Central memory CD4-positive, alpha-beta T cell (primary cell): ENCODE data around the gene NBDY.
A peak's percentile ranks its signal among the peaks of the same experiment; 100 is the strongest.
"Not testable (repeated sequence)": the region's sequence is repeated elsewhere in the genome, so short reads cannot be mapped to it uniquely, and the experiment has no call there.

ENCODE experiments used
- DNase-seq: peaks from one replicate; pipeline ENCODE4 v3.0.0; 2022

NBDY gene

DNA sequence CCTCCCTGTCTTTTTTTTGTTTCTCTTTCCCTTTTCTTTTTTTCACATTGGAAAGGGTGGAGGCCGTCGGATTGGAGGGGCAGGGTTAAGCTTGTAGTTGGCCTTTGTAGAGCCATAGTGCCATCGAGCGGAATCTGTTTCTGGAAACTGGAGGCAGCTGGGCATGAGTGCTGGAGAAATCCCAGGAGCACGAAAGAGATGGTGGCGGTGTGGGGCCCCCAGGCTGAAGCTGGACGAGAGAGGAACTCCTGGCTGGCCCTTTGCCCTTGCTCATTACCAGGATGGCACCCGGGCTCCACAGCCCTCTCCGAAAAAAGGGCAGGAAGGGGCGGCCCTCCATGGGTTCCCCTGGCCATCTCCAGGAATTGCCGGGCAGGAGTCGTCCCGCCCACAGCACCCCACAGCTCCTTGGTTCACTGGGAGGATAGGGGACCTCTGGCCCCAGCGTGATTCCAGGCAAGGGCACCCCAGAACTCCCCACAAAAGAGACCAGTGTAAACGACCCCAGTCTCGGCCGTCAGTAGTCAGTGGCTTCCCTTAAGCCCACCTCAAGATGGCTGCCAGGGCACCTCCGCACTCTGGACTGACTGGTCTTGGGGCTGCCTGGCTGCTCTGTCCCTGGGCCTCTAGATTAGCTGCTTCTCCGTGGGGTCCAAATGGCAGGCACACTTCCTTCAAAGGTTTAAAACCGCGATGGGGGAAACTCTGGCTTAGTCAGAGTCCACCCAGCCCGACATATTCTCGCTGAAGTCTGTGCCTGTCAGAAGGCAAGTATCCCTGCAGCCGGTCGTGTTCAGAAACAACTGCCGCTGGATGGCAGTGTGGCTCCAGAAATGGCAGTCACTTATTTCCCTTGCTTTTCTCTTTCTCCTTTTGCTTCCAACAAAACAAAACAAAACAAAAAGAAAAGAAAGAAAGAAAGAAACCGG is 74.1 kb downstream of the NBDY start:
- peak; percentile 69 for DNase-seq

DNA sequence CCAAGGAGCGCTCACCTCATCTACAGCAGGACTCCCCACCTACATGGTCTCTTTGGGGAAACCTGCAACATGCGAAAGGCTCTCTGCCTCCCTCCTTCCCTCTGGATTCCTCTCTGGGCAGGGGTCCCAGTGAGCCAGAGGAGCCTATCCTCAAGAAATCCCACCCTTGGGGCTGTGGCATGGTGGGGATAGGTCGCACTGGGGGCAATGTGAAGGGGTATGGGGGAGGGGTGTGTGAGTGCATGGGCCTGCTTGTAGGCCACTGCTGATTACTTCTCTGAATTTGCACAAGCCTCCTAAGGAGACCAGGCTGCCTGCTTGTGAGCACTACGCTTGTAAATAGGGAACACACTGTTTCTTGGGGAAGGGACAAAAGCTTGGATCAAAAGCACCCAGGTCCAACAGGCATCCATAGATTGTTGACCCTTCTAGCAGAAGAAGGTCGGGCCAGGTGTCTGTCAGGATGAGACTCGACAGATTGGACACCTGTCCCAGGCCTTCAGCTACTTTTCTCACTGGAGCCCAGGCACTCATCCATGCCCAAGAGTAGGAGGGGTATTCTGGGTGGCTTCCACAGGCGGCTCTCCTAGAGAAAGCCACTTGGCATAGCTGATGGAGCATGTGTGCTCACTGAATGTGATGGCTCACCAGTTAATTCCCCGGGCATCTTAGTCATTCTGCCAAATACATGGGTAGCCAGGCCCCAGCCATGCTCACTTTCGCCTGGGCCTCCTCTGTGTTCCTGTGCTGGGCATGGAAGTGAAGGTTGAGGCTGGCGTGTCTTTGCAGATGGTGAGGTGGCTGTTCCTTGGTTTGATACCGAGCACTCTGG is 75.0 kb downstream of the NBDY start:
- no peak for DNase-seq

DNA sequence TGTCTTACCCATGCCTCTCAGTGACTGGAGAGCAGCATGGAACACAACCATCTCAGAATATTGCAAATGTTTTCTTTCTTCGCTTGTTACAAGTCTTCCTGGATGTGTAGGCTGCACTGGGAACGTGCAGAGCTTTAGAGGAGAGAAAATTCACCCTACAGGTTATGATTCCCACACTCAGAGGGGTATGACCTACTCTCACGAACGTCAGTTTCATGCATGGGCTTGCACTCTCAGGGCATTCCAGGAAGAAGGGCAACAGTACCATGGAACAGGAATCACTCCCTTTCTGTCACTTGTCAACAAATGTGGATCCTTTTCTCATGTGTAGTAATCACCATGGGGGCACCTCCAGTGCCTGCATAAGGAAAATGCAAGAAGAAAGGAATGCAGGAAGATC is 75.8 kb downstream of the NBDY start:
- DNase-seq = no peak

DNA sequence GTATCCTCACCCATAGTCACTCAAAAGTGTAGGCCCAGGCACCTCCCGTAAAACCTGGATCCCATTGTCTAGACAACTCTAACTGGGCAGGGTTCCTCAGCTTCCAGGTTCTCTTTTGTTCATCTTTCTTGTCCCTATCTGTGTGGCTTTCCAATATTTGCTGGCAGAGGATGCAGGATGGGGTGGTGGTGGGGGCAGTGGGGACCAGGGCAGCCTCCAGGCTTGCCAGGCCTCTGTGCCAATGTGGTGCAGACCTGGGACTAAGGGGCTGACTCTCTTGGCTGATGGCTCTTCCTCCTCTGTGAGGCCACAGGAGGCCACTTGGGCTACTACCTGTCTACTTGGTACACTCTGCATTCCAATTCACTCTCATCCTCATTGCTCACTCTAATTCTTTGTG is 76.4 kb downstream of the NBDY start:
- DNase-seq = no peak

DNA sequence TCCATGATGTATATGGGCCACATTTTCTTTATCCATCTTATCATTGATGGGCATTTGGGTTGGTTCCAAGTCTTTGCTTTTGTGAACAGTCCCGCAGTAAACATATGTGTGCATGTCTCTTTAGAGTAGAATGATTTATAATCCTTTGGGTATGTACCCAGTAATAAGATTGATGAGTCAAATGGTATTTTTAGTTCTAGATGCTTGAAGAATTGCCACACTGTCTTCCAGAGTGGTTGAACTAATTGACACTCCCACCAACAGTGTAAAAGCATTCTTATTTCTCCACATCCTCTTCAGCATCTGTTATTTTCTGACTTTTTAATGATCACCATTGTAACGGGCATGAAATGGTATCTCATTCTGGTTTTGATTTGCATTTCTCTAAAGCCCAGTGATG is 77.1 kb downstream of the NBDY start:
- DNase-seq = not testable (repeated sequence)

DNA sequence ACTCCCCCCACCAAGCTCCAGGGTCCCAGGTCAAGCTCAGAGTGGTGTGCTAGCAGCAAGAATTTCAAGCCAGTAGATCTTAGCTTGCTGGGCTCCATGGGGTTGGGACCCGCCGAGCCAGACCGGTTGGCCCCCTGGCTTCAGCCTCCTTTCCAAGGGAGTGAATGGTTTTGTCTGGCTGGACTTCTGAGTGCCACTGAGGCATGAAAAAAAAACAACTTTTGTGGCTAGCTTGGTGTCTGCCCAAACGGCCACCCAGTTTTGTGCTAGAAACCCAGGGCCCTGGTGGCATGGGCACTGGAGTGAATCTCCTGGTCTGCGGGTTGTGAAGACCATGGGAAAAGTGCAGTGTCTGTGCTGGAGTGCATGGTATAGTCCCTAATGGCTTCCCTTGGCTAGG is 82.6 kb downstream of the NBDY start:
- no peak for DNase-seq

DNA sequence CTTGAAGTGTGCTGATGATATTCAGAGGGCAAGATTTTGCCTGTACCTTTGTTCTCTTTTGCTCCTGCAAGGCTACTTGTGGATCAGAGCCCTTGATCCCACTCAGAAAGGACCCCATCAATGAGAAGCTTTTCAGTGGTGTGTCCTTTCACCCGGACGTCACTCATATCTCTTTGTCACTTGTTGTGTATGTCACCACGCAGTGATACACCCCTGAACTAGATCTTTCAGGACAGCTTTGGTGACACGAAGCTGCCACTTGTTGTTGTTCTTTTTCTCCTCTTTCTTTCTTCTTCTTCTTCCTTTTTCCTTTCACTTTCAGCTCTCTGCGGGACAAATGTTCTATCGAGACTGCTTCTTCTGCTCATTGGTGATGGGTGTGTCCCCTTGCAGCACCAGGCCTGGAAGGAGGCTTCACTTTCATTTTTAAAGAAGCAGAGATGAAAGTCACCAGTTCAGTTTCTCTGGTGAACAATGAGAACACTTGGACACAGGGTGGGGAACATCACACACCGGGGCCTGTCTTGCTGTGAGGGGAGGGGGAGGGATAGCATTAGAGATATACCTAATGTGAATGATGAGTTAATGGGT is 83.6 kb downstream of the NBDY start:
- peak; percentile 68 for DNase-seq

DNA sequence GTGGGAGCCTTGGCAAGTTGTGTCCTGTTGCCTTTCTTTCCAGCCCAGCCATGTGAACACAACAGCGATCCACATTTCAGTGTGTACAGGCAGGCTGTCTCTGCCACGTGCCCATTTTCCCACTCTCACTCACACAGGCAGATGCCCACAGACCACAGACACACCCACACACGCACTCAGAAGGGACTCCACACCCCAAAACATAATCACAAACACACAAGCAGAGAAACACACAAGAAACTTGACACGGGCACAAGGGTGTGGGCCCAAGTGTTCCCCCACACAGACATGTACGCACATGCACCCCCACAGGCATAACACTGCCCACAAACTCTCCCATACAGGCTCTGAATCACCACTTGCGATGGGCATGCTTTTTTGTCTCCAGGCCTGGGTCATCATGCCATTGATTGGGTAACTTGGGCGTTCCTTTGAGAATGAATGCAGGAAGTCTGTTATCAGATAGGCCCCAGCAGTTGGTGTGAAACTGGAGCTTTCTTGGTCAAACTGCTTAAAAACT is 84.3 kb downstream of the NBDY start:
- peak; percentile 74 for DNase-seq

DNA sequence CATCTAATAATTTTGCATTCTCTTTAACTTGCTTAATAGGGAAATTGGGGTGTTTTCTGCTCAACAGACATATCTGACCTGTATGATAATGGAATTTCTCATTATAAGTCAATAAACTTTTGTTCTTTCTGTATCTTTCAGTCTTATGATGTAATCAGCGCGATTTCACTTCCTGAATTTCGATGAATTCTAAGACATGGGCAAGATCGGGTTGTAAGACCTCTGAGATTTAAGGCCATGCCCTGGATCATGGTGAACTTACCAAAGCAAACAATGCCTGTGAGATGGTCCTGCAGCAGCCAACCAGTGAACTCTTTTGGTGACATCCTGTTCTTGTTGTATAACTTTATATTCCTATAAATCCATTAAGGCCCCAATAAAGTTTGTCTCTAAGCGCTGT is 88.1 kb downstream of the NBDY start:
- DNase-seq = no peak

DNA sequence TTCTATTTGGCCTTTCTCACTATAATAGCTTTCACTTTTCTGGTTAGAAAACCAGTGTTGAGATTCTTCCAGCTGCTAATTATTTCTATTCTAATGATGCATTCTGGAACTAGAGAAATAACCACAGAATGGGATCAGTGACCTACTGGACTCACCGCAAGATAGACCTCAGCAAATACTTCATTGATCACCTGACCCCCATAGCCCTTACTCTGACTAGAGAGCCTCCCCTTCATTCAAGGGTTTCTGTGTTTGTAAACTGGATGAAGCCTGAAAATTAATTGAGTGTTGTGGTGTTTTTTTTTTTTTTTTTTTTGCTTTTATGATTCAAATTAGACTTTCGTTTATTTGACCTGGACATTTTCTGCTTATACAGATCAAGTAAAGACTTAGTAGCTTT is 97.0 kb downstream of the NBDY start:
- DNase-seq = no peak

DNA sequence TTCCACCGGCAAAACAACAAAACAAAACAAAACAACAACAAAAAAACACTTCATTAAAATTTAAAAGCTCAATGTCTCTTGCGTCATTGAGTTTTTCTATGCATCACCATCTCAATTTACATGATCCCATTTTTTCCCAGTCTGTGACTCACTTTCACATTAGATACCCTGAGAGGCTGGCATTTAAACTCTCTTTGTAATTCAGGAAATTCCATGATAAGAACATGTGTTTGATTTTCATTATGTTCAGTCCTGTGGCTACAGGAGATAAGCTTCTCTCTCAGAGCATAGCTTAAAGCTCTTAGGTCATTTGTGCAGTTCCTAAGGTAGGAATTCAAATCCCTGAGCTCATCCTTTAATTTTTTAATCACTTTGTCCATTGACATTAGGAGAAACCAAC is 104.6 kb downstream of the NBDY start:
- no peak for DNase-seq

DNA sequence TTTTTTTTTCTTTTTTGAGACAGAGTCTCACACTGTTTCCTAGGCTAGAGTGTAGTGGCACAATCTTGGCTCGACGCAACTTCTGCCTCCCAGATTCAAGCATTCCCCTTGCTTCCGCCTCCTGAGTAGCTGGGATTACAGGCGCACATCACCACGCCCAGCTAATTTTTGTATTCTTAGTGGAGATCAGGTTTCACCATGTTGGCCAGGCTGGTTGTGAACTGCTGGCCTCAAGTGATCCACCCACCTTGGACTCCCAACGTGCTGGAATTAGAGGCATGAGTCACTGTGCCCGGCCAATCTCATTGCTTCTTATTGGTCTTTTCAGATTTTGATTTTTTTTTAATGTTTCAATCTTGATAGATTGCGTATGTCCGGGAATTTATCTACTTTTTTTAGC is 124.4 kb downstream of the NBDY start:
- DNase-seq = no peak

DNA sequence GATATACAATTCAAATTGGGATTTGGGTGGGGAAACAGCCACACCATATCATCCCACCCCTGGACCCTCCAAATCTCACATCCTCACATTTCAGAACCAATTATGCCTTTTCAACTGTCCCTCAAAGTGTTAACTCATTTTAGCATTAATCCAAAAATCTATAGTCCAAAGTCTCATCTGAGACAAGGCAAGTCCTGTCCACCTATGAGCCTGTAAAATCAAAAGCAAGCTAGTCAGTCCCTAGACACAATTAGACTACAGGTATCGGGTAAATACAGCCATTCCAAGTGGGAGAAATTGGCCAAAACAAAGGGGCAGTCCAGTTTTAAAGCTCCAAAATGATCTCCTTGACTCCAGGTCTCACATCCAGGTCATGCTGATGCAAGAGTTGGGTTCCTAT is 128.0 kb downstream of the NBDY start:
- DNase-seq = no peak

DNA sequence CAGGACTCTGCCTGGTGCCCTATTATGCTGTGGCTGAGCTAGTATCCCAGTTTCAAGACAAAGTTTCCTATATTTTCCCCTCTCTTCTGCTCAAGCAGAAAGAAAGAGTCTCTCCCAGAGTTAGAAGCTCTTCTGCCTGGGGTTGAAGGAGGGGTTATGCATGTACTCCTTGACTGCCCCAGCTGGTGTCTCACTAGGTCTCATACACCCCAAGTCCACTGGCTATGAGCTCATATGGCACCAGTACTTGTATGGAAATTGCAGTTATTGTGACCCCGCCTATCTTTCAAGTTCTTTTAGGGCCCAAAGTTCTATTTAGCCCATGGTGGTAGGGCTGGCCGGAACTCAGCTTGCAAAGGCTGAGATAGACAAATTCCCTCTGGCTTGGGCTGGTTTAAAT is 131.8 kb downstream of the NBDY start:
- no peak for DNase-seq
